Sciatic nerve (tissue), 2 donors: ENCODE data around the gene KRT71. TPM values are rescaled to one million over a fixed set of nuclear protein-coding genes. Genes with fewer than 3 reads are reported as not detected.

Experiments
- ATAC-seq: fragments of 200-7000 bp; cut with Tn5 transposase; one replicate; pipeline ENCODE4 v1.9.1; 2020; ENCODE audit warnings: mild to moderate bottlenecking, moderate library complexity
- DNase-seq: peaks from one replicate; pipeline ENCODE4 v3.0.0-alpha.2; 2020; ENCODE audit warnings: low spot score
- intact Hi-C: fragments of 100-400 bp; cut with DNase I; formaldehyde crosslinking; loops from one replicate; pipeline ENCODE4 v1.14.2; 2022
- total RNA-seq: library from RNA; stranded (reverse); fragmentation: NEBNext Ultra II Directional; extraction: Animal tissue kit (Norgen Biotek cat#: 25700); gene quantifications from one replicate; pipeline ENCODE4 v1.2.1, GENCODE V29; 2021
- donor health status: DM: no; HTN: no; CAD: no.
- donor health status: DM: no; HTN: no; CAD: no.

KRT71 gene
- total RNA-seq, 1 donor from 2014 or later: not detected

- peak; percentile 50 for DNase-seq
- ATAC-seq: no peak
- intact Hi-C loops: loop anchor here (5.0 kb wide), 1 partner anchor 298 kb away; no protein-coding TSS in a partner anchor
Observed at GRCh38 chr12:52579468-52580465, 26.8 kb upstream of the KRT71 start.

DNA sequence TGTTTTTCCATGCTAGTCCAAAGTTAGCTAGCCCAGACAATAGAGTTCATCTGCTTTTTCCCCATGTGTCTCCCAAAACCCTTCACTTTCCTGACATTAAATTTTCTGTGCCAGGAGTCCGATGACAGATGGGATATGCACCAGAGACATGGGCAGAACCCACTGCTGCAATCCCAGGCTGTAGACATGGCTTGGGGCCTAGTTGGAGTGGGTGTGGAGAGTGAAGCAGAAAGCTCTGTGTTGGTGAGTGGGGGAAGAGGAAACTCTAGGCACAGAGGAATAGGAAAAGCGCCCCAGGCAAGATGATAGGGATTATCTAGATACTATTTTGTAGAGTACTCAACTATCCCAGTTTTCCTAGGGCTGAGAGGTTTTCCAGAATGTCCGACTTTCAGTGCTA lies 25.5 kb upstream of the KRT71 start:
- intact Hi-C loops: no loop called here
- ATAC-seq: no peak
- peak; percentile 15 for DNase-seq

DNA sequence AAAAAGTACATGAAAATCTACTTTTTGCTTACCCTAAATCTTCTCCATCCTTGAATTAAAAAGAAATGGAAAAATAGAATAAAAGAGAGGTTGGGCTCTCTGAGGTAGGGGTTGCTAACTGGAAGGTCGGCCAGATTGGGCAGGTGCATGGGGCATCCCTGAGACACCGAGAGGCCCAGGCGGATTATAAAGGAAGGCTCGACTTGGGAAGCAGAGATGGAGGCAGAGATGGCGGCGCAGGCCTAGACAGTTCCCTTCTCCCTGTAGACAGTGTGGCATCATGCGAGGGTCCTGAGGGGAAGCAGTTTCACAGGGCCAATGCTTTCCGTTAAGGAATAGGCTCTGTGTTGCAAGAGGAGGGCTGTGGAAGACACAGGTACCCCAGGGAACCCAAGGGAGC lies 24.4 kb upstream of the KRT71 start:
- ATAC-seq (no peak), DNase-seq (peak; percentile 47)
- intact Hi-C loops: no loop called here

GRCh38 chr12:52575948-52576347 lies 23.0 kb upstream of the KRT71 start:
- ATAC-seq (no peak), DNase-seq (peak; percentile 14)
- intact Hi-C loops: no loop called here

DNA sequence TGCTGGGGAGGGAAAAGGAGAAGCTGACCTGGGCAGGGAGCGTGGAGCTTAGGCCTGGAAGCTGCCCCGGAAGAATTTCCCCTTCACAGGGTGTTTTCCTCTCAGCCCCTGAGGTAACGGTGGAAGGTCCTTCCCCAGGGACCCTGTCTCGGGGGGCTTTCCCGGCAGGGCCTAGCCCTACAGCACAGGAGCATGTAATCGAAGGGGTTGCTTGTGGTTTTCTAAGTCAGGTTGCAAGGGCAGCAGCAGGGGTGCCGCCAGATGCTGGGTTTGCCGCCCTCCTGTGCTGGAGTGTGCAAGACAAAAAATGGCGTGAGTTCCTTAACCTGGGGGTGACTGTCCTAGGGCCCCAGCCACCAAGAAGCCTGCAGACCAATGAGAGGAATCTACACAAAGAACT lies 22.3 kb upstream of the KRT71 start:
- ATAC-seq (no peak), DNase-seq (peak; percentile 41)
- intact Hi-C loops: no loop called here

DNA sequence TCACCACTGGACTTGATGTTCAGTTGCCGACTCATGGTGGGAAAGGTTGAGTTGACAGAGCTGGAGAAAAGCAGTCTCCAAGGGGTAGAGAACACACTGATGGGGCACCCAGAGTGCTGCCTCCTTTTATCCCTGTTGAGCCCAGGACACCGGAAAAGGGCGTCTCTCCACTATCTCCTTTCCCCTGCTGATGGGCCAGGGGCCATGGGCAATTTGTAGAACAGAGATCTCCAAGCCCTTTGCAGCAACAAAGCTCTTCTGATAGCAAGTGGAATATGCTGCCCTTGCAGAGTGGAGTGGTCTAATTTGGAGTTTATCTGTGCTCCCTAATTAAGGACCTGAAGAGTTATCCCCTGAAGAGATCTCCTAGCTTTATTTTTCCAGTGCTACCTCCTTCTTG lies 20.8 kb upstream of the KRT71 start, which contains the start of gene KRT74:
Gene KRT74, minus strand, starts transcription at position 101 of the 400 bp plus-strand sequence. Its CDS starts 66 bp downstream, at position 35.
- ATAC-seq (no peak), DNase-seq (peak; percentile 30)
- intact Hi-C loops: no loop called here

DNA sequence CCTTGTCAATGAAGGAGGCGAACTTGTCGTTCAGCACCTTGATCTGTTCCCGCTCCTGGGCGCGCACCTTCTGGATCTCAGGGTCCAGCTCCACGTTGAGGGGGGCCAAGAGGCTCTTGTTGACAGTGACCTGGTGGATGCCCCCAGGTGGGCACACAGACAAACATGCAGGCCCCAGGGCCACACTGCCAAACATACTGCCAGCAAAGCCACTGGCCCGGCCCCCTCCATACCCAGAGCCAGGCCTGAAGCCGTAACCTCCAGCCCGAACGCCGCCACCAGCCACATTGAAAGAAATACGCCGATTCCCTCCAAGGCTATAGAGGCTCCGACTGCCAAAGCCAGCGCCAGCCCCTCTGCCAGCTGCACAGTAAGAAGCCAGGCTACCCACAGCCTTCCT lies 20.4 kb upstream of the KRT71 start:
- intact Hi-C loops: no loop called here
- no peak for ATAC-seq
- no peak for DNase-seq

- ATAC-seq: no peak
- intact Hi-C loops: no loop called here
- no peak for DNase-seq
Observed at GRCh38 chr12:52570511-52570910, 17.6 kb upstream of the KRT71 start.

DNA sequence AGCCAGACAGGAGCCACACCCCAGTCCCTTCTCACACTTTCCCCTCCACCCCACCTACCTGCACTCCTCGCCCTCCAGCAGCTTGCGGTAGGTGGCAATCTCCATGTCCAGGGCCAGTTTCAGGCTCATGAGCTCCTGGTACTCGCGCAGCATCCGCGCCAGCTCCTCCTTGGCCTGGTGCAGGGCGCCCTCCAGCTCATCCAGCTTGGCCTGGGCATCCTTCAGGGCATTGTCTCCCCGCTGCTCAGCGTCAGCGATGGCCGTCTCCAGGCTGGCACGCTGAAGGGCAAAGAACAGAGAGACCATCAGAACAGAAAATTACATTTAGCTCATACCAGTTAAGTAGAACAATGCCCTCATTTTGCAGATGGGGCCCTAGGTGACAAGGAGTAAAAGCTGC lies 15.2 kb upstream of the KRT71 start:
- ATAC-seq: no peak
- intact Hi-C loops: no loop called here
- DNase-seq: no peak

DNA sequence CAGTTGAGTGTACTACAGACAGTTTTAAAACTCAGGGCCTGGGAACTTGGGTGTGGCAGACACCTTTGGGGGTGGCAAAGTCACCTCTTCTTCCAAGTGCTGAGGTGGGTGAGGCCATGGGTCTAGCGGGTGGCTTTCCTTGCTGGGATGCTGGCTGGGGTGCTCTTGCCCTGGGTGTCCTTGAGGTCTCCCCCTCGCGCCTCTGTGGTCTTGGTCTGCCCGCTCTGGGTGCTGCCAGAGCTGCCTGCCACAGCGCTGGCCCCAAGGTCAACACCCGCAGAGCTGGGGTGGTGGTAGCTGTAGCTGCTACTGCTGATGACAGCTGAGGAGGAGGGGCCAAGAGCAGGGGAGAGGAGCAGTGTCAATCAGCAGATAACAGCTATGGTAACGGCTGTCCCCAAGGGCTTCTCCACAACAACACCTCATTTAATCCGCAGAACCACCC lies 13.9 kb upstream of the KRT71 start:
- intact Hi-C loops: no loop called here
- ATAC-seq (no peak), DNase-seq (no peak)

DNA sequence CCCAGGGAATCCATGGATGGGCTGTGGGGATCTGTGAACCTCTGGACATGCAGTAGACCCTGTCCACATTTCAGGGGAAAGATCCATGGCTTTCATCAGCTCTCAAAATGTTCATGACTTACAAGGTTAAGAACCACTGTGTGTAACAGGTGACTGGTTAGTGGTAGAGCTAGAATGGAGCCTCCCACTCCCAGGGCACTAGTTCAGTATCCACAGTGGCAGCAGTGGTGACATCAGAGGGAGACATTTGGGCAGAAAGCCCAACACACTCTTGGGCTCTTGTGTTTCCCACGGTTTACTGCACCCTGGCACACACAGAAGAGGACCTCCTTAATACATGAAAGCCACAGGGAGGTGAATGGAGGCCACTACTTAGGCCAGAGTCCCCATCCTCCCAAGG lies 11.6 kb upstream of the KRT71 start:
- intact Hi-C loops: no loop called here
- no peak for ATAC-seq

DNA sequence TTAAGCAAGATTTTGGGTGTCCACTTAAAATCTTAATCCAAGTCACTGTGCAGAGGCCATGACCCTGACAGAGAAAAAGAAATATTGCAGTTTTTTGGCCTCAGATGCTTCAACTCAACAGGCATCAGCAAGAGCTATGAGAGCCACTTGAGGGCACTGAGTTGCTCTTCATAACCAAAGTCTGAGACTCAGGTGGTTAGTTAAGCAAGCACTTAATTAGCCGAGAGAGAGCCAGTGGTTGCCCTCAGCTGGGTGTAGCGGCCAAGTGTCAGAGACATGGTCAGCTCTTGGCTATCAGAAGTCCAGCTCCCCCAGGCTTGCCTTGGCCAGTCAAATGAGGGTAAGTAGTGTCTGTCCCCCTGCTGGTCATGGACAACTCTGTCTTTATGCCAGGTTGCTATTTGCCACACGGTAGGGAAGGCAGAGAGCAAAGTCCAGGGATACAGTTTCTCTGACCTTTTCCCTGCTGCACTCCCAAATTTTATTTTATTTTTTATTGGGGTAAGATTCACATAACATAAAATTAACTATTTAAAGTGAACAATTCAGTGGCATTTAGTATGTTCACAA lies 9.0 kb upstream of the KRT71 start:
- intact Hi-C loops: no loop called here

More for the DNA sequence above, 11.6 kb upstream of the KRT71 start:
- no peak for DNase-seq

GRCh38 chr12:52559979-52560378 lies 7.0 kb upstream of the KRT71 start:
- intact Hi-C loops: no loop called here
- ATAC-seq (no peak), DNase-seq (no peak)

More for the DNA sequence above, 9.0 kb upstream of the KRT71 start:
- ATAC-seq (no peak), DNase-seq (no peak)

- DNase-seq (no peak), ATAC-seq (no peak)
- intact Hi-C loops: no loop called here
Observed at GRCh38 chr12:52558781-52559445, 6.0 kb upstream of the KRT71 start.

- intact Hi-C loops: no loop called here
- DNase-seq: no peak
- no peak for ATAC-seq
Observed at GRCh38 chr12:52557476-52557875, 4.5 kb upstream of the KRT71 start.

GRCh38 chr12:52555577-52555976 lies 2.6 kb upstream of the KRT71 start:
- ATAC-seq: no peak
- no peak for DNase-seq
- intact Hi-C loops: no loop called here

GRCh38 chr12:52552055-52552454 lies 890 bp downstream of the KRT71 start:
- DNase-seq (no peak), ATAC-seq (no peak)
- intact Hi-C loops: no loop called here

GRCh38 chr12:52551216-52551865 lies 1.6 kb downstream of the KRT71 start:
- no peak for DNase-seq
- intact Hi-C loops: no loop called here
- ATAC-seq: no peak

GRCh38 chr12:52546126-52546525 lies 6.8 kb downstream of the KRT71 start:
- intact Hi-C loops: no loop called here
- no peak for DNase-seq
- no peak for ATAC-seq
